Panc1 (cell line): ENCODE data around the gene CDH13. TPM values are rescaled to one million over a fixed set of nuclear protein-coding genes. Genes with fewer than 3 reads are reported as not detected.

ENCODE experiments used
- ATAC-seq: fragments of 200-7000 bp; cut with Tn5 transposase; 2 replicates; pipeline ENCODE4 v1.9.1; 2020; ENCODE audit warnings: mild to moderate bottlenecking, moderate library complexity
- BruUV-seq: library from RNA; stranded (reverse); fragments of 400-500 nt; replicated peaks from 2 replicates; lab custom pipeline; 2021; lab: Mats Ljungman, UMichigan
- CTCF ChIA-PET: fragments of 300-600 bp; sonication (Branson Sonifier 250); formaldehyde crosslinking; loops from one replicate; lab custom pipeline; 2022; ENCODE audit warnings: antibody characterized with exemption; lab: Charles Lee
- POLR2A ChIA-PET: fragments of 300-600 bp; sonication (Branson Sonifier 250); formaldehyde crosslinking; loops from one replicate; lab custom pipeline; 2022; ENCODE audit warnings: antibody characterized with exemption; lab: Charles Lee
- DNase-seq: peaks from one replicate; pipeline ENCODE4 v3.0.0-alpha.2; 2010; ENCODE audit warnings: low read depth, low spot score
- H3K27ac ChIP-seq: 2 replicates; pipeline ENCODE4 v1.5.1; 2011; ENCODE audit warnings: mild to moderate bottlenecking, low read length, inconsistent platforms
- H3K27me3 ChIP-seq: fragments of 200-500 bp; sonication (Bioruptor generic); 2 replicates; pipeline ENCODE4 v1.6.0; 2014; ENCODE audit warnings: low read length, inconsistent platforms; ENCODE audit not compliant: control insufficient read depth, insufficient read depth
- H3K36me3 ChIP-seq: fragments of 200-500 bp; sonication (Bioruptor generic); 2 replicates; pipeline ENCODE4 v1.5.1; 2014; ENCODE audit warnings: inconsistent platforms, mild to moderate bottlenecking, low read length, moderate library complexity; ENCODE audit not compliant: control insufficient read depth, insufficient read depth
- H3K4me1 ChIP-seq: 2 replicates; pipeline ENCODE4 v1.5.1; 2011; ENCODE audit warnings: inconsistent platforms, mild to moderate bottlenecking, low read length, moderate library complexity; ENCODE audit not compliant: control insufficient read depth, insufficient read depth
- H3K4me3 ChIP-seq, 2 experiments: 2 replicates each; pipeline ENCODE4 v1.5.1; 2011 to 2012; ENCODE audit warnings: low read depth in 2 of 2, low read length in 2 of 2, mild to moderate bottlenecking in 2 of 2, inconsistent platforms in 1 of 2, moderate library complexity in 1 of 2
- H3K9me3 ChIP-seq: fragments of 200-500 bp; sonication (Bioruptor generic); 2 replicates; pipeline ENCODE4 v1.5.1; 2014; ENCODE audit warnings: low read depth, mild to moderate bottlenecking, inconsistent platforms, low read length, moderate library complexity; ENCODE audit not compliant: control insufficient read depth, insufficient read depth
- CTCF ChIP-seq: fragments of 450-650 bp; IDR thresholded peaks from 2 replicates; pipeline ENCODE4 v1.5.1; 2017; ENCODE audit warnings: mild to moderate bottlenecking
- POLR2AphosphoS5 ChIP-seq: IDR thresholded peaks from 2 replicates; pipeline ENCODE4 v1.6.1; 2012; ENCODE audit warnings: mild to moderate bottlenecking, low read depth, low read length, moderate library complexity
- REST ChIP-seq, 2 experiments: IDR thresholded peaks; 2 replicates each; pipeline ENCODE4 v1.6.1; 2011 to 2012; ENCODE audit warnings: low read depth in 2 of 2, control low read depth in 1 of 2, low read length in 1 of 2, mild to moderate bottlenecking in 1 of 2, moderate library complexity in 1 of 2; ENCODE audit not compliant: insufficient read depth in 1 of 2
- SIN3A ChIP-seq: IDR thresholded peaks from 2 replicates; pipeline ENCODE4 v1.6.1; 2012; ENCODE audit warnings: low read depth, mild to moderate bottlenecking, low read length, moderate library complexity, borderline replicate concordance; ENCODE audit not compliant: insufficient read depth
- TCF7L2 ChIP-seq: IDR thresholded peaks from 2 replicates; pipeline ENCODE4 v1.6.1; 2011; ENCODE audit warnings: mild to moderate bottlenecking, low read depth, low read length, inconsistent platforms
- in situ Hi-C: cut with HindIII; loops from 2 replicates; pipeline ENCODE4 v1.10.0; 2016; ENCODE audit warnings: low sequenced_read_pairs, low pct_unique_long_range_greater_than_20kb
- intact Hi-C: fragments of 100-400 bp; cut with micrococcal nuclease; formaldehyde crosslinking; loops from one replicate; pipeline ENCODE4 v1.10.0; 2022; ENCODE audit not compliant: unreplicated experiment
- total RNA-seq: library from RNA; stranded (reverse); gene quantifications from one replicate; pipeline ENCODE4 v1.2.1, GENCODE V29; 2021; ENCODE audit not compliant: unreplicated experiment

The CDH13 gene
- total RNA-seq, 1 experiment from 2014 or later: not detected

GRCh38 chr16:82829301-82829700 lies 202.5 kb downstream of the CDH13 start:
- ATAC-seq: no peak
- H3K27ac ChIP-seq: no peak overlapping the region
- BruUV-seq: no TSS peak
- CTCF ChIA-PET: no interaction called here
- no peaks in the 10 kb centered on the region for H3K4me1 ChIP-seq
- in situ Hi-C loops (no loop called here), intact Hi-C loops (no loop called here)
- no peak for DNase-seq
- H3K27me3 ChIP-seq: no peaks in the 10 kb centered on the region; the same call in 1 of the 2 replicates
- no peaks in the 10 kb centered on the region for H3K36me3 ChIP-seq
- POLR2A ChIA-PET: no interaction called here
- TF ChIP-seq REST (IDR thresholded peaks at IDR 0.05; ENCODE audit: insufficient read depth in 1 of 2, low read depth in 2 of 2, low read length in 1 of 2) (no peak), TCF7L2 (no peak), SIN3A (no peak), CTCF (no peak), POLR2AphosphoS5 (no peak)
- no peaks in the 10 kb centered on the region for H3K9me3 ChIP-seq
- H3K4me3 ChIP-seq: no peak overlapping the region

- BruUV-seq: no TSS peak
- no peak overlapping the region for H3K27ac ChIP-seq
- CTCF ChIA-PET: no interaction called here
- H3K9me3 ChIP-seq: no peaks in the 10 kb centered on the region
- TF ChIP-seq TCF7L2 (no peak), CTCF (no peak)
- no peak overlapping the region for H3K4me3 ChIP-seq
- intact Hi-C loops (no loop called here), in situ Hi-C loops (no loop called here)
- DNase-seq (no peak), ATAC-seq (no peak)
- POLR2A ChIA-PET: no interaction called here
- H3K27me3 ChIP-seq: no peaks in the 10 kb centered on the region; the same call in 1 of the 2 replicates
- H3K4me1 ChIP-seq: no peaks in the 10 kb centered on the region
- H3K36me3 ChIP-seq: no peaks in the 10 kb centered on the region
Observed at GRCh38 chr16:82830944-82831343, 204.2 kb downstream of the CDH13 start.

- Histone ChIP-seq H3K27ac (no peak overlapping the region), H3K4me1 (no peaks in the 10 kb centered on the region), H3K4me3 (no peak overlapping the region), H3K9me3 (no peaks in the 10 kb centered on the region), H3K36me3 (no peaks in the 10 kb centered on the region), H3K27me3 (no peaks in the 10 kb centered on the region)
- no TSS peak for BruUV-seq
- TF ChIP-seq SIN3A: no peak
- TF ChIP-seq REST (IDR thresholded peaks at IDR 0.05; ENCODE audit: insufficient read depth in 1 of 2, low read depth in 2 of 2, low read length in 1 of 2): no peak
- TF ChIP-seq CTCF: no peak
- no peak for TF ChIP-seq POLR2AphosphoS5
- no peak for TF ChIP-seq TCF7L2
- in situ Hi-C loops (no loop called here), intact Hi-C loops (no loop called here)
- CTCF ChIA-PET: no interaction called here
- POLR2A ChIA-PET: no interaction called here
- no peak for ATAC-seq
- DNase-seq: no peak
Observed at GRCh38 chr16:82832821-82833220, 206.1 kb downstream of the CDH13 start.
